Astrocyte of the cerebellum (primary cell): Measurements from ENCODE around the gene CLSTN3.

Source experiments
- DNase-seq: peaks from one replicate; pipeline ENCODE4 v3.0.0-alpha.2; 2011; ENCODE audit warnings: low read depth
- H3K4me3 ChIP-seq: 2 replicates; pipeline ENCODE4 v1.5.1; 2011; ENCODE audit warnings: mild to moderate bottlenecking, low read depth, low read length, moderate library complexity
- in situ Hi-C: cut with HindIII; loops from 2 replicates; pipeline ENCODE4 v1.10.0; 2017; ENCODE audit warnings: low sequenced_read_pairs
- TF ChIP-seq, protein P1 (sequence below): IDR thresholded peaks from 2 replicates; pipeline ENCODE4 v1.5.1; 2012; ENCODE audit warnings: low read length, low read depth, moderate library complexity, mild to moderate bottlenecking; ENCODE audit errors: missing control alignments

CLSTN3 gene

DNA sequence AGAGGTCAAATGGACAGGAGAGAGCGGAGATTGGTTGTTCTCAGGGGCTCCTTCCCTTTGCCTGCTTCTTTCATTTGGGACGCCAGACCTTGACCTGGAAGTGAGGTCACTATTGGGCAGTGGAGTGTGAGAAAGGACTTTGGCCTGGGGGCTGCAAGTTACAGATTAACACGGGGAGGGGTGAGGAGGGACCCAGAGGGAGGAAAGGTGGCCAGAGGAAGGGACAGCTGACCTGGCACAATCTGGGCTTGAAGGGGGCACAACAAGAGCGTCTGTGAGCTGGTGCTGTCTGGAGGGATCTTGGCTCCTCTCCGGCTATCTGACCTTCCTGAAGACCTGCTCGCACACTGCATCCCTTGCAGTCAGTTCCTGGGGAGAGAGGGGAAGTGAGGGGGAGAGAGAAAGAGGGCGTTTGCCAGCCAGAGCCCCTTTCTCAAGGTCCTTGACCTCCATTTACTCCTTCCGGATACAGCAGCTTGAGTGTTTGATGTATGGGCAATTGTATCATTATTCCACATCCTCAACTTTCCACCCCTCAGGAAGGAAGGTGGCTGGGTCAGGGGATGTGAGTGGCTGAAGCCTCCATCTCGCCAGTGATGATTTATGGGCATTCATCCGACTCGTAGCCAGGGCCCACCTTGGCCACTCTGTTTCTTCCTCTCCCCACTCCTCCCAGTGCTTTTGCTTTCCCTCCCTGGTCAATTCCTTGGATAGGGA lies 6.2 kb upstream of the CLSTN3 start:
- TF ChIP-seq, protein P1, sequence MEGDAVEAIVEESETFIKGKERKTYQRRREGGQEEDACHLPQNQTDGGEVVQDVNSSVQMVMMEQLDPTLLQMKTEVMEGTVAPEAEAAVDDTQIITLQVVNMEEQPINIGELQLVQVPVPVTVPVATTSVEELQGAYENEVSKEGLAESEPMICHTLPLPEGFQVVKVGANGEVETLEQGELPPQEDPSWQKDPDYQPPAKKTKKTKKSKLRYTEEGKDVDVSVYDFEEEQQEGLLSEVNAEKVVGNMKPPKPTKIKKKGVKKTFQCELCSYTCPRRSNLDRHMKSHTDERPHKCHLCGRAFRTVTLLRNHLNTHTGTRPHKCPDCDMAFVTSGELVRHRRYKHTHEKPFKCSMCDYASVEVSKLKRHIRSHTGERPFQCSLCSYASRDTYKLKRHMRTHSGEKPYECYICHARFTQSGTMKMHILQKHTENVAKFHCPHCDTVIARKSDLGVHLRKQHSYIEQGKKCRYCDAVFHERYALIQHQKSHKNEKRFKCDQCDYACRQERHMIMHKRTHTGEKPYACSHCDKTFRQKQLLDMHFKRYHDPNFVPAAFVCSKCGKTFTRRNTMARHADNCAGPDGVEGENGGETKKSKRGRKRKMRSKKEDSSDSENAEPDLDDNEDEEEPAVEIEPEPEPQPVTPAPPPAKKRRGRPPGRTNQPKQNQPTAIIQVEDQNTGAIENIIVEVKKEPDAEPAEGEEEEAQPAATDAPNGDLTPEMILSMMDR = no peak
- DNase-seq = no peak
- no peak overlapping the region for H3K4me3 ChIP-seq
- in situ Hi-C loops = no loop called here

DNA sequence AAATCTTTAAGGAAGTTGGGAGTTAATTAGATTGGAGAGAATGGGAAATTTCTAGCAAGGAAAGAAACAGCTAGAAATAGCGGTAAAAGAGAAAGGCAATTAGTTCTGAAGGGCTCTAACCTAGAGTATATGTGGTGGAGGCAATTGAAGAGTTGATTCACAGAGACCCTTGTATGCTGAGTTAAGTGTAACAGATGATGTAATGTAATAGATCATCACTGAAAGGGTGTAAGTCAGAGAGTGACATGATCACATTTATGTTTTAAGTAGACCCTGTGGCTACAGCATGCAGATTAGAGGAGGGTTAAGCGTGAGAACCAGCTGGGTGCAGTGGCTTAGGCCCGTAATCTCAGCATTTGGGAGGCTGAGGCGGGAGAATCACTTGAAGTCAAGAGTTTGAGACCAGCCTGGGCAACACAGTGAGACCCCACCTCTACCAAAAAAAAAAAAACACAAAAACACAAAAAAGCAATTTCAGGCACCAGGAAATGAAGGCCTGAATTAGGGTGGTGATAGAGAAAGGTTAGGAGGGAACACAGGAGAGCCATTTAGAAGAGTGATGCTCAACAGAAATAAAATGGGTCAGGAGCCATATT lies 4.4 kb upstream of the CLSTN3 start:
- TF ChIP-seq, protein P1 = no peak
- in situ Hi-C loops = no loop called here
- DNase-seq = no peak
- H3K4me3 ChIP-seq = no peak overlapping the region

DNA sequence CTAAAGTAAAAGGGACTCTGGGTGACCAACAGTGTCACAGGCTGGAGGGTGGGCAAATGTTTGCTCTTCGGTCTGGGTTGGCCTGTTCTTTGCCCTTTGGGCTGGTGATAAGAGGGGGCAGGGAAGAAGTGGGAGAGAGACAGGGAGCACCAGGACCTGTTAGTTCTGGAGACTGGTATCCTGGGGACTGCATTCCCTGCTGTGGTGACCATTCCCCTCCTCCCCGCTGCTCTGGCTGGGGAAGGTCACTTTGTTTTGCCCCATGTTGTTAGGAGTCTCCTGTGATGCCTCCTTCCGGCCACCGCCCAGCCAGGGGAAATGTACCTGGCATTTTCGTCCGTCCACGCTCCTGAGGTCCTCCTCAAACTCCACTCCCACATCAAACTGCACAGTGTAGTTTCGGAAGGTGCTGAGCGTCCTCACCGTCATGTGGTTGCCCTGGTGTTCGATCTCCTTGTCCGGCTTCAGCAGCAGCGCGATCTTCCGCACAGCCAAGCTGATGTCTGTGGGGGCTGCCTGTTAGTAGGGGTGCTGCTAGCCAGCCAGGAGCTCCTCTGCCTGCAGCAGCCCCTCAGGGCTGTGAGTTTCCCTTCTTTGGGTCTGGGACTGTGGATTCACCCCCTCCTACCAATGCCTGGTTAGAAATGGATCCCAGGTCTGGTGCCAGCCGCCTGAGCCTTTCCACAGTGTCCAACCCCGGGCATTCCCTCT lies 2.1 kb upstream of the CLSTN3 start:
- in situ Hi-C loops = no loop called here
- H3K4me3 ChIP-seq = no peak overlapping the region
- no peak for DNase-seq
- TF ChIP-seq, protein P1 = no peak

DNA sequence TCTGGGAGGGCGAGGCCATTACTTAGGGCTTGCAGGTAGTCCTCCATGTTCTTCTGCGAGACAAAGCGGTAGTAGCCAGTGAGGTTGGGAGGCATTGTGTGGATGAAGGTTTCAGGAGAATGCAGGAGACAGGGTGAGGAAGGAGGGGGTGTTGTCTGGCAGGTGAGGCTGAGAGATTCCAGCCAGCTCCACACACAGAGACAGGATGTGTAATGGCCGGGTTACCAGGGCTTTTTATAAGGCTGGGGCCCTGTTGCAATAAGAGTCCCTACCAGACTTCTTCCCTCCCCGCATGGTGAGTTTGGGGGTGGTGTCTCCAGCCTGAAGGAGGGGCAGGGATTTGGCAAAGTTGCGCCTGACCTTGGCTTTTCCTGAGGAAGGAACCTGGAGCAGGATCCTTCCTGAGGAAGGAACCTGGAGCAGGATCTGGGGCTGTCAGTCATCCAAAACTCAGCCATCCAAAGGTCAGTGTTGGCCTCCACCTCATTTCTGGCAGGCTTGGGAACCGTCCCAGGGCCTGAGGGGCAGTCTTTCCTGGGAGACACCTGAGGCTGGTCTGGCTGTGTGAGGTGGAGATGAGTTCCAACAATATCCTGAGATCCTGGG lies 1.4 kb upstream of the CLSTN3 start, which contains the start of gene RBP5:
Gene RBP5, minus strand, starts transcription at position 209 of the 606 bp plus-strand sequence. Its CDS starts 114 bp downstream, at position 95.
- TF ChIP-seq, protein P1 = no peak
- no peak for DNase-seq
- in situ Hi-C loops = no loop called here

DNA sequence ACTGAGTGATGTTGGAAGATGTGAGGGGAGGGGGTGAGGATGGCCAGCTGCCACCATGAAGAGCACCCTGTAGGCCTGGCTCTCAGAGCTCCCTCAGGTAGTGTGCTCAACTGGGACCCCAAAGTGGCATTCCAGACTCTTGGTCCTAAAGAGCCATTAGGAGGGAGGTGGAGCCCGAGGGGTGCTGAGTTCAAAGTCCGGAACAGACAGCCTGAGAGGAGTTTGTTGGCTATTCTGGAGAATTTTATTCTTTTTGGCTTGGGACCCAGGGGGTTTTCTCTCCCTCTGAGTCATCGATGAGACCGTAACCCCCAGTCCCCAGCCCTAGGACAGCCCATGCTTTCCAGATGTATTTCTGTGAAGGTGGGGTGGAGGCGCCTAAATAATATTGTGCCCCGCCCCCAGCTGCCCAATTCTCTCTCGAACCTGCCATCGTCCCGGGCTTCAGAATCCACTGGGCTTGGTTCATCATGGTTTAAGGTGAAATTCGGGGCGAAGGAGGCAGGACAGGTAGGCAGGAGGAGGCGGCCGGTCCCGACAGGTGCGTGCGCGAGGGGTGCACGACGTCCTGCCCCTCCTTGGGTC lies 792 bp upstream of the CLSTN3 start:
- TF ChIP-seq, protein P1 = no peak
- DNase-seq = no peak
- in situ Hi-C loops = no loop called here
- H3K4me3 ChIP-seq = peak overlapping the region; percentile 73

More for the DNA sequence above, 1.4 kb upstream of the CLSTN3 start, which contains the start of gene RBP5:
- H3K4me3 ChIP-seq = peak within 1 kb of the TSS; percentile 73
